Measurements from ENCODE around the gene UGDH.
"Not testable (repeated sequence)": the region's sequence is repeated elsewhere in the genome, so short reads cannot be mapped to it uniquely, and the experiment has no call there.

The UGDH gene

GRCh38 chr4:39458161-39458504, 69.1 kb downstream of the UGDH start:
- peaks cover 88% of the 10 kb centered on the region for H3K36me3 Mint-ChIP-seq (ENCODE audit: low read depth)
- peak overlapping the region; percentile 100 for H3K27ac Mint-ChIP-seq
- peaks cover 49% of the 10 kb centered on the region for H3K4me1 Mint-ChIP-seq (ENCODE audit: low read depth)
- H3K4me3 Mint-ChIP-seq, result peak overlapping the region; percentile 99
- DNase-seq, H3K9me3 Mint-ChIP-seq, H3K27me3 Mint-ChIP-seq: not testable (repeated sequence)

- Mint-ChIP-seq H3K27ac (peak overlapping the region; percentile 100), H3K36me3 (ENCODE audit: low read depth) (peaks cover 90% of the 10 kb centered on the region), H3K27me3 (no peaks in the 10 kb centered on the region), H3K9me3 (no peaks in the 10 kb centered on the region), H3K4me1 (ENCODE audit: low read depth) (peaks cover 58% of the 10 kb centered on the region), H3K4me3 (peak overlapping the region; percentile 99)
- DNase-seq, result no peak
These were observed 70.1 kb downstream of the UGDH start for GRCh38 chr4:39456946-39457763.

GRCh38 chr4:39455486-39455885, 71.8 kb downstream of the UGDH start:
- no peak for DNase-seq
- H3K4me3 Mint-ChIP-seq, result peak overlapping the region; percentile 99
- peaks cover 58% of the 10 kb centered on the region for H3K4me1 Mint-ChIP-seq (ENCODE audit: low read depth)
- H3K27ac Mint-ChIP-seq, result peak overlapping the region; percentile 100
- peaks cover 95% of the 10 kb centered on the region for H3K36me3 Mint-ChIP-seq (ENCODE audit: low read depth)
- H3K27me3 Mint-ChIP-seq, result no peaks in the 10 kb centered on the region
- no peaks in the 10 kb centered on the region for H3K9me3 Mint-ChIP-seq

GRCh38 chr4:39453738-39454137, 73.5 kb downstream of the UGDH start:
- Mint-ChIP-seq H3K36me3 (ENCODE audit: low read depth) (peaks cover 98% of the 10 kb centered on the region), H3K4me3 (peak overlapping the region; percentile 99), H3K9me3 (no peaks in the 10 kb centered on the region), H3K27ac (peak overlapping the region; percentile 100), H3K4me1 (ENCODE audit: low read depth) (peaks cover 60% of the 10 kb centered on the region), H3K27me3 (no peaks in the 10 kb centered on the region)
- DNase-seq, result no peak

GRCh38 chr4:39452860-39453587, 74.2 kb downstream of the UGDH start:
- Mint-ChIP-seq H3K4me3 (peak overlapping the region; percentile 44), H3K9me3 (no peaks in the 10 kb centered on the region), H3K36me3 (ENCODE audit: low read depth) (peaks cover 96% of the 10 kb centered on the region), H3K27ac (peak overlapping the region; percentile 100), H3K27me3 (no peaks in the 10 kb centered on the region), H3K4me1 (ENCODE audit: low read depth) (peaks cover 67% of the 10 kb centered on the region)
- DNase-seq, result no peak

GRCh38 chr4:39452153-39452859, 74.9 kb downstream of the UGDH start:
- Mint-ChIP-seq H3K36me3 (ENCODE audit: low read depth) (peaks cover 93% of the 10 kb centered on the region), H3K9me3 (no peaks in the 10 kb centered on the region), H3K27me3 (no peaks in the 10 kb centered on the region), H3K4me1 (ENCODE audit: low read depth) (peaks cover 73% of the 10 kb centered on the region), H3K4me3 (peak overlapping the region; percentile 9), H3K27ac (peak overlapping the region; percentile 78)
- no peak for DNase-seq

GRCh38 chr4:39451423-39452023, 75.7 kb downstream of the UGDH start:
- H3K4me1 Mint-ChIP-seq (ENCODE audit: low read depth), result peaks cover 73% of the 10 kb centered on the region
- H3K27ac Mint-ChIP-seq, result peak overlapping the region; percentile 78
- peak; percentile 41 for DNase-seq
- H3K9me3 Mint-ChIP-seq, result no peaks in the 10 kb centered on the region
- no peak overlapping the region for H3K4me3 Mint-ChIP-seq
- peaks cover 88% of the 10 kb centered on the region for H3K36me3 Mint-ChIP-seq (ENCODE audit: low read depth)
- no peaks in the 10 kb centered on the region for H3K27me3 Mint-ChIP-seq

- H3K27ac Mint-ChIP-seq, result peak overlapping the region; percentile 78
- H3K9me3 Mint-ChIP-seq, result no peaks in the 10 kb centered on the region
- peaks cover 4% of the 10 kb centered on the region for H3K27me3 Mint-ChIP-seq
- DNase-seq, result no peak
- H3K4me3 Mint-ChIP-seq, result no peak overlapping the region
- H3K4me1 Mint-ChIP-seq (ENCODE audit: low read depth), result peaks cover 66% of the 10 kb centered on the region
- H3K36me3 Mint-ChIP-seq (ENCODE audit: low read depth), result peaks cover 79% of the 10 kb centered on the region
These were observed 76.6 kb downstream of the UGDH start for GRCh38 chr4:39450618-39451017.

Data from activated T-cell treated with anti-CD3 and anti-CD28 coated beads, Interleukin-2, amount 50 U/mL, for 24 hours (primary cell).